ENCODE results near the gene SOX6. TPM values are rescaled to one million over a fixed set of nuclear protein-coding genes. Genes with fewer than 3 reads are reported as not detected.

The SOX6 gene
- total RNA-seq, 1 experiment from 2014 or later, result 5.1 TPM

DNA sequence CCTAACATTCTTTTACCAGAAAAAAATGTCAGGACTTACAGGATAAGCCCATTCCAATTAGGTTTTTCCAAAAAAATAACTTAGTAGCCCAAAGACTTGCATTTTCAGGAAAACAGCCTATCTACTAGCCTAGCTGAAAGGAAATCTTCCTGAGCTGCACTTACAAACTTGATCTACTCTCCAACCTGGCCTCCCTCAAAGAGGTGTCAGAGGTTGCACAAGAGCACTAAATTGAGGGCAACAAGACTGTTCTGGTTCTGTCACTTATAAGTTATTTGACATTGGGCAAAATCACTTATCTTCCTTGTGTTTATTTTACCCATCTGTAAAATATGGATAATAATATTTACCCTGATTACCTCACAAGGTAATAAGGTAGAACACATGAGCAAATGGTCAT, 7.9 kb upstream of the SOX6 start:
- Histone ChIP-seq H3F3A (ENCODE audit: insufficient read depth, low read depth) (no peaks in the 10 kb centered on the region), H3K36me3 (ENCODE audit: low read depth) (no peaks in the 10 kb centered on the region), H2AFZ (no peak overlapping the region), H3K9me3 (ENCODE audit: insufficient read depth, low read depth) (no peaks in the 10 kb centered on the region), H4K20me1 (ENCODE audit: insufficient read depth) (no peaks in the 10 kb centered on the region), H3K4me1 (replicated peaks; ENCODE audit: insufficient read depth) (no peaks in the 10 kb centered on the region), H3K9me2 (ENCODE audit: insufficient read depth) (no peaks in the 10 kb centered on the region), H3K27ac (no peak overlapping the region), H3K4me2 (no peak overlapping the region), H3K27me3 (ENCODE audit: insufficient read depth, low read depth) (no peaks in the 10 kb centered on the region), H3K4me3 (no peak overlapping the region), H3K79me2 (ENCODE audit: low read depth) (no peaks in the 10 kb centered on the region)
- no peak for TF ChIP-seq EZH2 (IDR thresholded peaks at IDR 0.05; ENCODE audit: low read depth)
- TF ChIP-seq, protein P1, sequence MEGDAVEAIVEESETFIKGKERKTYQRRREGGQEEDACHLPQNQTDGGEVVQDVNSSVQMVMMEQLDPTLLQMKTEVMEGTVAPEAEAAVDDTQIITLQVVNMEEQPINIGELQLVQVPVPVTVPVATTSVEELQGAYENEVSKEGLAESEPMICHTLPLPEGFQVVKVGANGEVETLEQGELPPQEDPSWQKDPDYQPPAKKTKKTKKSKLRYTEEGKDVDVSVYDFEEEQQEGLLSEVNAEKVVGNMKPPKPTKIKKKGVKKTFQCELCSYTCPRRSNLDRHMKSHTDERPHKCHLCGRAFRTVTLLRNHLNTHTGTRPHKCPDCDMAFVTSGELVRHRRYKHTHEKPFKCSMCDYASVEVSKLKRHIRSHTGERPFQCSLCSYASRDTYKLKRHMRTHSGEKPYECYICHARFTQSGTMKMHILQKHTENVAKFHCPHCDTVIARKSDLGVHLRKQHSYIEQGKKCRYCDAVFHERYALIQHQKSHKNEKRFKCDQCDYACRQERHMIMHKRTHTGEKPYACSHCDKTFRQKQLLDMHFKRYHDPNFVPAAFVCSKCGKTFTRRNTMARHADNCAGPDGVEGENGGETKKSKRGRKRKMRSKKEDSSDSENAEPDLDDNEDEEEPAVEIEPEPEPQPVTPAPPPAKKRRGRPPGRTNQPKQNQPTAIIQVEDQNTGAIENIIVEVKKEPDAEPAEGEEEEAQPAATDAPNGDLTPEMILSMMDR (conservative IDR thresholded peaks at IDR 0.05), result no peak
- POLR2A ChIA-PET (ENCODE audit: unreplicated experiment), result no interaction called here
- intact Hi-C loops (cut with micrococcal nuclease; ENCODE audit: unreplicated experiment), result no loop called here
- CTCF ChIA-PET, result no interaction called here
- DNase-seq, result no peak
- BruUV-seq (replicated peaks), result no TSS peak

DNA sequence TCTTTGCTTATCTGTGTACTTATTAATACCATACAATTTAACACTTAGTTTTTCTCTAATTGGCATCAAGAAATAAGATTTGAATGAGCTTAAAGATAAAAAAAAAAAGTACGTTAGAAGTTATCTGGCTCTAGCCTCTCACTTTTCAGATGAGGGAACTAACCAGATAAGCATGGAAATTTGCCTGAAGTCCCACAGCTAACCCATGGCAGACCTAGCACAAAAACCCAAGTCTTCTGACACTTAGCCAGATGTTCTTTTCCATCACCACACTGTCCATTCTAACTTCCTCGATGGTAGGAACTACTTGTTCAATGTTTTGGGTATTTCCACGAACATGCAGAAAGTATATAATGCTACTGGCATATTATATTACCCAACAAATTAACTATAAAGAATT, 7.4 kb upstream of the SOX6 start:
- no peaks in the 10 kb centered on the region for H3K36me3 ChIP-seq (ENCODE audit: low read depth)
- TF ChIP-seq EZH2 (IDR thresholded peaks at IDR 0.05; ENCODE audit: low read depth), result no peak
- TF ChIP-seq, protein P1 (conservative IDR thresholded peaks at IDR 0.05), result no peak
- no peaks in the 10 kb centered on the region for H3K4me1 ChIP-seq (replicated peaks; ENCODE audit: insufficient read depth)
- ChIA-PET CTCF (no interaction called here), POLR2A (ENCODE audit: unreplicated experiment) (no interaction called here)
- no peak overlapping the region for H3K4me2 ChIP-seq
- H2AFZ ChIP-seq, result no peak overlapping the region
- H3K9me2 ChIP-seq (ENCODE audit: insufficient read depth), result no peaks in the 10 kb centered on the region
- H3K27me3 ChIP-seq (ENCODE audit: insufficient read depth, low read depth), result no peaks in the 10 kb centered on the region
- H3K9me3 ChIP-seq (ENCODE audit: insufficient read depth, low read depth), result no peaks in the 10 kb centered on the region
- no peaks in the 10 kb centered on the region for H4K20me1 ChIP-seq (ENCODE audit: insufficient read depth)
- H3K4me3 ChIP-seq, result no peak overlapping the region
- DNase-seq, result no peak
- no peak overlapping the region for H3K27ac ChIP-seq
- H3F3A ChIP-seq (ENCODE audit: insufficient read depth, low read depth), result no peaks in the 10 kb centered on the region
- intact Hi-C loops (cut with micrococcal nuclease; ENCODE audit: unreplicated experiment), result no loop called here
- no peaks in the 10 kb centered on the region for H3K79me2 ChIP-seq (ENCODE audit: low read depth)
- no TSS peak for BruUV-seq (replicated peaks)

DNA sequence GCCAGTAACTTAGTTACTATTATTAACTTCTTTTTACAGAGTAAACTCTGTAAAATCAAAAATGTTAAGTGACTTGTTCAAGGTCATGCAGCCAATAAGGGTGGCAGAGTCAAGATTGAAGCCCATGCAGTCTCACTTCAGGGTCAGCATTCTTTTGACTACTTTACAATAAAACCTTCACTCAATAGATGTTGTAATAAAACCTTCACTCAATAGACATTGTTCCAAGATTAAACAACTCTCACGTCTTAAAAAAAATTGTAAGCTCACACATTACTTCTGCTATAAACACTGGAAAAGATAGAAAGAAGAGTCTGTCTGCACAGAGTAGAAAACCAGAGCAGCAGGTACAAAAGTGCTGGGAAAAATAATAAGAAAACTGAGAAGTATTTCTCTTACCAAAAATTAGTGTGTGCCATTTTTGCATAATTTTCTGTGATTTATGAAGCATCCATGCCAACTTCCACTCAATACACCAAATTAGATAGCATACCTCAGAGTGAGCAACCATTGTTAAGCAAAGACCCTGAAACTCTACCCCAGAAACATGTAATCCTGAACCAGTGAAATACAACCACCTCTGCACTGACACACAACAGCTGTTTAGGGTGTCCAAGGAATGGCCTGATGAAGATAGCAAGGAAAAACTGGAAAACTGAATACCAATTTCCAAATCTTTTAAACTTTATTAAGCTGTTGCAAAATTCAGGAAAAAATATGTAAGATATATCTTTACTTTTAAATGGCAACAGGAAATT, 4.9 kb upstream of the SOX6 start:
- H3K4me2 ChIP-seq, result no peak overlapping the region
- CTCF ChIA-PET, result no interaction called here
- H3K27ac ChIP-seq, result no peak overlapping the region
- no peaks in the 10 kb centered on the region for H3K9me2 ChIP-seq (ENCODE audit: insufficient read depth)
- no peak for TF ChIP-seq EZH2 (IDR thresholded peaks at IDR 0.05; ENCODE audit: low read depth)
- TF ChIP-seq, protein P1 (conservative IDR thresholded peaks at IDR 0.05), result no peak
- no peaks in the 10 kb centered on the region for H3K27me3 ChIP-seq (ENCODE audit: insufficient read depth, low read depth)
- H3K4me3 ChIP-seq, result no peak overlapping the region
- H3K79me2 ChIP-seq (ENCODE audit: low read depth), result no peaks in the 10 kb centered on the region
- H2AFZ ChIP-seq, result no peak overlapping the region
- no TSS peak for BruUV-seq (replicated peaks)
- no peaks in the 10 kb centered on the region for H3K4me1 ChIP-seq (replicated peaks; ENCODE audit: insufficient read depth)
- H3K9me3 ChIP-seq (ENCODE audit: insufficient read depth, low read depth), result no peaks in the 10 kb centered on the region
- POLR2A ChIA-PET (ENCODE audit: unreplicated experiment), result no interaction called here
- intact Hi-C loops (cut with micrococcal nuclease; ENCODE audit: unreplicated experiment), result no loop called here
- DNase-seq, result no peak
- H4K20me1 ChIP-seq (ENCODE audit: insufficient read depth), result no peaks in the 10 kb centered on the region
- no peaks in the 10 kb centered on the region for H3K36me3 ChIP-seq (ENCODE audit: low read depth)
- no peaks in the 10 kb centered on the region for H3F3A ChIP-seq (ENCODE audit: insufficient read depth, low read depth)
